WI38 (cell line): ENCODE results near the gene SYT9.

ENCODE experiments used
- H3K4me3 ChIP-seq: 2 replicates; pipeline ENCODE4 v1.5.1; 2011; ENCODE audit warnings: low read depth, mild to moderate bottlenecking, control low read depth, low read length
- CTCF ChIP-seq: IDR thresholded peaks from 2 replicates; pipeline ENCODE4 v1.5.1; 2012; ENCODE audit warnings: low read depth, mild to moderate bottlenecking, control low read depth, low read length

SYT9 gene

GRCh38 chr11:7436146-7436545 is 184.4 kb downstream of the SYT9 start:
- H3K4me3 ChIP-seq = no peak overlapping the region
- no peak for TF ChIP-seq CTCF

- no peak for TF ChIP-seq CTCF
- H3K4me3 ChIP-seq = no peak overlapping the region
These were observed 185.0 kb downstream of the SYT9 start for GRCh38 chr11:7436657-7437056.

- no peak overlapping the region for H3K4me3 ChIP-seq
- TF ChIP-seq CTCF = no peak
These were observed 186.0 kb downstream of the SYT9 start for GRCh38 chr11:7437696-7438095.

GRCh38 chr11:7439746-7440320 is 188.1 kb downstream of the SYT9 start:
- TF ChIP-seq CTCF = no peak
- H3K4me3 ChIP-seq = no peak overlapping the region

- peak; percentile 66 for TF ChIP-seq CTCF
- no peak overlapping the region for H3K4me3 ChIP-seq
These were observed 191.0 kb downstream of the SYT9 start for GRCh38 chr11:7442588-7443215.

GRCh38 chr11:7444091-7444981 is 192.6 kb downstream of the SYT9 start:
- no peak overlapping the region for H3K4me3 ChIP-seq
- TF ChIP-seq CTCF = no peak

- no peak for TF ChIP-seq CTCF
- no peak overlapping the region for H3K4me3 ChIP-seq
These were observed 193.9 kb downstream of the SYT9 start for GRCh38 chr11:7445564-7445963.
